KMS-11 (cell line): ENCODE data around the gene ZNF878.

Experiments
- H2AFZ ChIP-seq: fragments of 200-600 bp; sonication (generic); 2 replicates; pipeline ENCODE4 v1.6.1; 2016; ENCODE audit warnings: antibody characterized with exemption, mixed run types, low read depth
- H3K27ac ChIP-seq: fragments of 200-600 bp; sonication (generic); 2 replicates; pipeline ENCODE4 v1.6.1; 2016; ENCODE audit warnings: mild to moderate bottlenecking, mixed run types
- H3K27me3 ChIP-seq: fragments of 200-600 bp; sonication (generic); 2 replicates; pipeline ENCODE4 v1.6.1; 2017; ENCODE audit warnings: mild to moderate bottlenecking, low read depth, mixed run types, moderate library complexity; ENCODE audit not compliant: insufficient read depth
- H3K36me3 ChIP-seq: fragments of 200-600 bp; sonication (generic); 2 replicates; pipeline ENCODE4 v1.6.1; 2017; ENCODE audit warnings: mild to moderate bottlenecking, mixed run types; ENCODE audit not compliant: insufficient read depth
- H3K4me1 ChIP-seq: fragments of 200-600 bp; sonication (generic); 2 replicates; pipeline ENCODE4 v1.6.1; 2016; ENCODE audit warnings: mild to moderate bottlenecking, low read depth, mixed run types; ENCODE audit not compliant: poor library complexity, severe bottlenecking
- H3K4me2 ChIP-seq: fragments of 200-600 bp; sonication (generic); 2 replicates; pipeline ENCODE4 v1.7.0; 2016; ENCODE audit warnings: mild to moderate bottlenecking, mixed run types
- H3K4me3 ChIP-seq: fragments of 200-600 bp; sonication (generic); IDR thresholded peaks from 2 replicates; pipeline ENCODE4 v1.6.1; 2017; ENCODE audit warnings: low read depth, low read length, mixed read lengths; ENCODE audit not compliant: insufficient read depth
- H3K79me2 ChIP-seq: fragments of 200-600 bp; sonication (generic); 2 replicates; pipeline ENCODE4 v1.6.1; 2016; ENCODE audit warnings: low read depth, mixed run types; ENCODE audit not compliant: insufficient read depth
- H3K9ac ChIP-seq: fragments of 200-600 bp; sonication (generic); 2 replicates; pipeline ENCODE4 v1.6.1; 2016; ENCODE audit warnings: mild to moderate bottlenecking, mixed run types
- H4K20me1 ChIP-seq: fragments of 200-600 bp; sonication (generic); 2 replicates; pipeline ENCODE4 v1.6.1; 2016; ENCODE audit warnings: mild to moderate bottlenecking, mixed run types; ENCODE audit not compliant: insufficient read depth
- TF ChIP-seq, protein P1 (sequence below): fragments of 200-600 bp; sonication (generic); conservative IDR thresholded peaks from 2 replicates; pipeline ENCODE4 v1.6.1; 2017; ENCODE audit warnings: low read depth, mild to moderate bottlenecking, antibody characterized with exemption, low read length, moderate library complexity, mixed read lengths

ZNF878 gene

DNA sequence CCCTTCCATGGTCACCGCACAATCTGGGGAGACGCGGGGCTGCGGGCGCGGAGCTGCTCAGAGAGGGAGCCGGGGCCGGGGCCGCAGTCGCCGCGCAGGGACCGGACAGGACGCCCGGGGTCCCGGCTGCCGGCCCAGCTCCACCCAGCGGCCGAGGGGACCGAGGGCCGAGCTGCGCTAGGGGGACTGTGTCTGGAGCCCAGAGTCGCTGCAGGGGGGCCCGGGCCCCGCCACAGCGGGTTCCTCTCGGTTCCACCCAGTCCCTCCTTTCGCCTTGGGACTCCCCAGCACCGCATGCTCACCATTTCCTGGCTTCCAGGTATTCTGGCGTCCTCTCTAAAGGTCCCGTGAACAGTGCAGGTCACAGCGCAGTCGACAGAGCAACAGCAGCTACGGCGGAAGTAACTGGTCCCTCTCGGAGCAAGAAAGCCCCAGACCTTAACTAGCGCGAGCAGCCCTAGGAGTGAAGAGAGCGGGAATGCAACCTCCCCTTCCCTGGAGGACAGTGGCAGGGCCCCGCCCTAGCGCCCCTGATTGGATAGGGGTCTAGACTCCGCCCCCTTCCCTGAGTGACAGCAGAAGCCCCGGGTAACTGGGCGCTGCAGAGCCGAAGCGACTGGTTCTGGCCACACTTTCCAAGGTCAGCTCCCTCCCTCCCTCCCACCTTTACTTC, at the start of gene ZNF878:
ZNF878 (minus strand) TSS at position 465 of the 673 bp plus-strand sequence; CDS start at position 305, 160 bp downstream.
- H3K36me3 ChIP-seq, result no peaks in the 10 kb centered on the region
- TF ChIP-seq, protein P1, sequence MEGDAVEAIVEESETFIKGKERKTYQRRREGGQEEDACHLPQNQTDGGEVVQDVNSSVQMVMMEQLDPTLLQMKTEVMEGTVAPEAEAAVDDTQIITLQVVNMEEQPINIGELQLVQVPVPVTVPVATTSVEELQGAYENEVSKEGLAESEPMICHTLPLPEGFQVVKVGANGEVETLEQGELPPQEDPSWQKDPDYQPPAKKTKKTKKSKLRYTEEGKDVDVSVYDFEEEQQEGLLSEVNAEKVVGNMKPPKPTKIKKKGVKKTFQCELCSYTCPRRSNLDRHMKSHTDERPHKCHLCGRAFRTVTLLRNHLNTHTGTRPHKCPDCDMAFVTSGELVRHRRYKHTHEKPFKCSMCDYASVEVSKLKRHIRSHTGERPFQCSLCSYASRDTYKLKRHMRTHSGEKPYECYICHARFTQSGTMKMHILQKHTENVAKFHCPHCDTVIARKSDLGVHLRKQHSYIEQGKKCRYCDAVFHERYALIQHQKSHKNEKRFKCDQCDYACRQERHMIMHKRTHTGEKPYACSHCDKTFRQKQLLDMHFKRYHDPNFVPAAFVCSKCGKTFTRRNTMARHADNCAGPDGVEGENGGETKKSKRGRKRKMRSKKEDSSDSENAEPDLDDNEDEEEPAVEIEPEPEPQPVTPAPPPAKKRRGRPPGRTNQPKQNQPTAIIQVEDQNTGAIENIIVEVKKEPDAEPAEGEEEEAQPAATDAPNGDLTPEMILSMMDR, result no peak
- H3K27me3 ChIP-seq, result no peaks in the 10 kb centered on the region
- no peaks in the 10 kb centered on the region for H4K20me1 ChIP-seq
- no peaks in the 10 kb centered on the region for H3K79me2 ChIP-seq
- no peak within 1 kb of the TSS for H3K4me3 ChIP-seq
- H3K27ac ChIP-seq, result no peak within 1 kb of the TSS
- no peaks in the 10 kb centered on the region for H3K4me1 ChIP-seq
- no peak within 1 kb of the TSS for H3K4me2 ChIP-seq
- H3K9ac ChIP-seq, result no peak within 1 kb of the TSS
- H2AFZ ChIP-seq, result no peak within 1 kb of the TSS

DNA sequence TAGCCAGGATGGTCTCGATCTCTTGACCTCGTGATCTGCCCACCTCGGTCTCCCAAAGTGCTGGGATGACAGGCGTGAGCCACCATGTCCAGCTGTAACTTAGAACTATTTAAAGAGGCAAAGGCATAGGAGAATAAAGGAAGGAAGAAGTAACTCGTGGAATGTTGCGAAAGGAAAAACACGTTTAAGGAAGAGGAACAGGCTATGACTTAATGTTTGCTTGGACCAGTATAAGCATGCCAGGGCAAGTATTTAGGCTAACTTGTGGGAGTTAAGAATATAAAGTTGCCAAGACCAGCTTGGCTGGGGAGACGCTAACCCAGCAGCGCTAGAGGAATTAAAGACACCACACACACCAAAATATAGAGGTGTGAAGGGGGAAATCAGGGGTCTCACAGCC, 45.3 kb upstream of the ZNF878 start:
- Histone ChIP-seq H3K4me3 (no peak overlapping the region), H3K79me2 (no peaks in the 10 kb centered on the region), H2AFZ (no peak overlapping the region), H3K27me3 (no peaks in the 10 kb centered on the region), H4K20me1 (no peaks in the 10 kb centered on the region), H3K4me1 (no peaks in the 10 kb centered on the region), H3K27ac (no peak overlapping the region), H3K4me2 (no peak overlapping the region), H3K9ac (no peak overlapping the region), H3K36me3 (no peaks in the 10 kb centered on the region)
- TF ChIP-seq, protein P1, result no peak

DNA sequence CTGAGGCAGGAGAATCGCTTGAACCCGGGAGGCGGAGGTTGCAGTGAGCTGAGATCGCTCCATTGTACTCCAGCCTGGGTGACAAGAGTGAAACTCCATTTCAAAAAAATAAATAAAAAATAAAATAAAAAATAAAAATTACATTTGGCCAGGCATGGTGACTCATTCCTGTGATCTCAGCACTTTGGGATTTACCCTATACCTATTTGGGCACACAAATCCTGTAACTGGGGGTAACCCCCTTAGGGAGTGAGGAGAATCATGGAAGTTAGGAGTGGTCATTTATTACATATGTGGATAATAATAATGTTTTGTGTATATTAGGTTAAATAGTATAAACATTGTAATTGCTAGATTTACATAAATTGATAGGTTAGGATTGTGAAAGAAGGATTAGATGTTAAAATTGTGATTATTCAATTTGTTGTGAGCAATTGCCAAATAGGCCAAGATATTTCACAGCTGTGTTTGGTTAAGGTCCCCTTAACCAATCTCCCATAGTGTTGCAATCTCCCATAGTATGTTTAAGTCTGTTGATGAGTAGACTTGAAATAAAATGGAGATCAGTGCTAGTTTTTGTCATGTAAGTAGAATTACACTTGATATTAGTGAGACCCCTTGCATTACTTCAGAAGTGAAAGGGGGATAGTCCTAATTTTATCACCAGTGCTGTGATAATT, 42.5 kb upstream of the ZNF878 start:
- TF ChIP-seq, protein P1, result no peak
- Histone ChIP-seq H3K27ac (no peak overlapping the region), H3K27me3 (no peaks in the 10 kb centered on the region), H3K4me2 (no peak overlapping the region), H3K4me1 (no peaks in the 10 kb centered on the region), H3K79me2 (no peaks in the 10 kb centered on the region), H4K20me1 (no peaks in the 10 kb centered on the region), H3K9ac (no peak overlapping the region), H3K36me3 (no peaks in the 10 kb centered on the region), H3K4me3 (no peak overlapping the region), H2AFZ (no peak overlapping the region)

DNA sequence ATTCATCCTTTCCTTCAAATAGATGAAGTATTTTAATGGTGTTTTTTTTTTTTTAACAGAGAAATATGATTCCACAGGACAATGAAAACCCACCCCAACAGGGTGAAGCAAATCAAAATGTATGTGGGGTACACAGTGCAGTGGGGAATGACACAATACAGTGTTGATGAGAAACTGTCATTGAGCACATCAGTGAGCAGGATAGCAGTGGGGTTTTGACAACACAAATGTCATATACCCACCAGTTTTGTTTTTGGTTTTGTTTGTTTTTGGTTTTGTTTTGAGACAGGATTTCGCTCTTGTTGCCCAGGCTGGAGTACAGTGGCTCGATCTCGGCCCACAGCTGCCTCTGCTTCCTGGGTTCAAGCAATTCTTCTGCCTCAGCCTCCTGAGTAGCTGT, 41.0 kb upstream of the ZNF878 start:
- Histone ChIP-seq H3K27ac (no peak overlapping the region), H3K79me2 (no peaks in the 10 kb centered on the region), H4K20me1 (no peaks in the 10 kb centered on the region), H2AFZ (no peak overlapping the region), H3K36me3 (no peaks in the 10 kb centered on the region), H3K27me3 (no peaks in the 10 kb centered on the region), H3K4me1 (no peaks in the 10 kb centered on the region), H3K4me2 (no peak overlapping the region), H3K9ac (no peak overlapping the region), H3K4me3 (no peak overlapping the region)
- TF ChIP-seq, protein P1, result no peak
